ENCODE data around the gene DNAAF3.
"Not testable (repeated sequence)": the region's sequence is repeated elsewhere in the genome, so short reads cannot be mapped to it uniquely, and the experiment has no call there.

The DNAAF3 gene

DNA sequence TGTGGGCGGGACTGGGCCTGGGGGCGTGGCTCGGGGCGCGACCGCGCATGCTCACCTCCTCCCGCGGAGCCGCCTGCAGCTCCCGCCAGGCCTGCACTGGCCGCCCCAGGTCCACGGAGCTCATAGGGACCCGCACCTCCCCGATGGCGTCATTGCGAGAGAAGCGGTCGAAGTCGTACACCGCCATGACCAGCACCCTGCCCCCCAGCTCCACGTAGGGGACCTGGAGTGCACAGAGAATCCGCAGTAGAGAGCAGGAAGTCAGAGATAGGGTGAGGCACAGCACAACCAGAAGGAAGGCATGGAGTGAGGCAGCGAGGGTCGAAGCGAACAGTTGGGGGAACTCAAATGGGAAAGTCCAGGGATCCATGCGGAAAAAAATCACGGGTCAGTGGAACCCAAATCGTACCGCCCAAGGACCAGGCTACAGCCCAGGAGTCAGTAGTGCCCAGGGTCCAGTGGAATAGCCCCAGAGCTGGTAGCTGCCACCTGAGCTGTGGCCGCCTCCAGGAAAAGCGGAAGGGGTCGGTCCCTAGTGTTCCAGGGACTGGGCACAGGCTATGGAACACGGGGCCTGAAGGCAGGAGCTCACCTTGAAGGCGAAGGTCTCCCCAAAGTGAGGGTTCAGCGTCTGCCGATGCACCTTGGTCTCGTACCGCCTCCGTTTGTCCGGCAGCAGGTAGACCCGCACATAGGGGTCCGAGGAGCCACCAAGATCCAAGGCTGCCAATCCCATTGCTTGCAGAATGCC is 8.9 kb upstream of the DNAAF3 start:
- DNase-seq = no peak

DNA sequence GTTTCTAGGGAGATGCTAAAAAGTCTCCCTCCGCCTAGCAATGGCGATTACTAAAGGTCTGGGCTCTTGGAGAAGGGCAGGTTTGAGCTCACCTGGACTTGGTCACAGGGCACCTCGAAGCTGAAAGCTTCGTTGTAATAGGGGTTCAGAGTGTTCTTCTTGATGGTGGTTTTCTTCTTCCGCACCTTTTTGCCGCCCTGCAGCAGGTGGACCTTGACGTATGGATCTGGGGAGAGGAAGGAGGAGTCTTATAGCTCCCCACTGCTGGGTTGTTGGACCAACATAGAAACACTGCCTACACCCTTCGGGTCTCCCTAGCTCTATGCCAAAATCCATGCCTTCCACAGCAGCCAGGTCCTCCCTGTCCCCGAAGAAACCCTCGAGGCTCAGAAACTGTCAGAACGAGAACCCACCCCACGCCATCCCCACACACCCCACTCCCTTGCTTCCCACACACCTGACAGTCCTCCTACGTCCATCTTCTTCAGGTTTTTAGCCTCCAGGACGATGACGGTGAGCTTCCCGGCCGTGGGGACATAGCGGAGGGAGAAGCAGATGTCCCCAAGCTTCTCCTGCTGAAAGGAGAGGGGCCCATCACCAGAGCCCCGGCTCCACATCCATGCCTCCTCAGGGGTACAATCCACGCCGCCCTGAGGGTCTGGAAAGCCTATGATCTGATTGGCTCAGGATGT is 8.2 kb upstream of the DNAAF3 start:
- no peak for DNase-seq

DNA sequence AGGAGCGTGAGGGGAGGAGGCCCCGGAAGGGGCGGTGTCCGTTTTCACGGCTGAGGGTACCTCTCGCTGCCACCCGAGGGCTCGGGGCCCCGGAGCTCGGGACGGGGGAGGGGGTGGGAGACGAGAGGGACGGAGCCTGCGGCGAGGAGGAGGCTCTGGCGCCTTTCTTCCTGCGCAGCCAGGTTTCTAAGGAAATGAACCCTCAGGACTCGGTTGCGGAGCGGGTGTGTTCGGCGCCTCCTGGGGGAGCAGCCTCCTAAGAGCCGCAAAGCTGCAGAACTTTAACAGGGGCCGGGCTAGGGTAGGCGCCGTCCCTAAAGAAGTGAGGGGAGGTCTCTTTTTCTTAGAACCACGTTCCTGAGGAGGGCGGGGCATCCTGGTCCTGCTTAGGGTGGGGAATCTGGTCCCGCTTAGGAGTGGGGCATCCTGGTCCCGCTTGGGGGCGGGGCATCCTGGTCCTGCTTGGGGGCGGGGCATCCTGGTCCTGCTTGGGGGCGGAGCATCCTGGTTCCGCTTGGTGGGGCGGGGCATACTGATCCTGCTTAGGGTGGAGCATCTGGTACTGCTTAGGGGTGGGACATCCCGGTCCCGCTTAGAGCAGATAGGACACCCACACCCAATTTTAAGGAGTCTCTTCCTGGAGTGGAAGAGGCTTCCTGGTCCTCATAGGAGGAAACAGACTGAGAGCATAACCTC is 7.4 kb upstream of the DNAAF3 start:
- DNase-seq = peak; percentile 58

DNA sequence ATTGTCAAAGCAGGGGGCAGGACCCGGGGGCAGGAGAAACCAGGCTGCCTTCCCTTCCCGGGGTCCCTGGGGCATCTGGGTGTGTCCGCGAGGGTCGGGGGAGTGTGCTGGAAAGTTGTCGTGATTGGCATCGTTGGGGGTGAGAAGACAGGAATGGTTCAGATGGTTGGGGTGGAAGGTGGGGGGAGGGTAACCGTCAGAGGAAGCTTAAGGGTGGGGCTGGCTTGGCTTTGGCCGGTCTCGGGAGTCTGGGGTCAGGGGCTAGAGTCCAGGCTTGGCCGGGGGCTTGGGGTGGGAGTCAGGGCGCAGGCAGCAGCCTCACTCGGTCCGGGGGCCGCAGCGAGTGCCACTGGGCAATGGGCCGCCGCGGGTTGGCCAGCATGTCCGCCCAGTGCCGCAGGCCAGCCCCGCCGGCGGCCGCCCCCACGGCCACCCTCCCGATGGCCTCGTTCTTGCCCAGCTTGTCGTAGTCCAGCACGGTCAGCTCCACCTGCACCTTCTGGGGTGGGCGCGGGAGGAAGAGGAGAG is 6.8 kb upstream of the DNAAF3 start:
- DNase-seq = no peak

DNA sequence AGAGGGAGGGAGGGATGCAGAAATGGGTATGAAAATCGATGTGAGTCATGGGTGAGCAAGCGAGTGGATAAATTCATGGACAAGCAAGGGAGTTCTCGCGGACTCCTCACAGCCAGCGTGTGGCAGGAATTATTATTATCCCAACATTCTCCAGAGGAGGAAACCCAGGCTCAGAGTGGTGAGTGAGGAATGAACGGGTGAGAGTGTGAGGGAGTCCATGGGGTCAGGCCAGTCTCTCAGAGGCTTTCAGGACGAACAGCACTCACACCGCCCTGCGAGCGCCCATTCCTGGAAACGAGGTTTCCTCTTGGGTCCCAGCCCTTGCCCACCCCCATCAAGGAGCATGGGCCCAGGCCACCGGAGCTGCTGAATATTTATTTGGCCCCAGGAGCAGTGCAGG is 6.3 kb upstream of the DNAAF3 start:
- DNase-seq = no peak

DNA sequence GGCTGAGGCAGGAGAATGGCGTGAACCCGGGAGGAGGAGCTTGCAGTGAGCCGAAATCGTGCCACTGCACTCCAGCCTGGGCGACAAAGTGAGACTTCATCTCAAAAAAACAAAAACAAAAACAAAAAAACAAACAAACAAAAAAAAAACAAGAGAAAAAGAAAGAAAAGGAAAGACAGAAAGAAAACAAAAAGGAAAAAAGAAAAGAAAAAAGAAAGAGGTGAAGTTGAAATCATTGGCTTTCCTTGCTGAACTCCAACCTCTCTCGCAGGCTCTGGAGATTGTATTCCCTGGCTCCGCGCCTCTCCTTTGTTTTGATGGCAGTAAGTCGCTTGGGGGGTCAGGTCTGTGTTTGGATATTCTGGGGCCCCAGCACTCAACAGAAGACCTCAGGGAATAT is 5.9 kb upstream of the DNAAF3 start:
- DNase-seq = not testable (repeated sequence)

DNA sequence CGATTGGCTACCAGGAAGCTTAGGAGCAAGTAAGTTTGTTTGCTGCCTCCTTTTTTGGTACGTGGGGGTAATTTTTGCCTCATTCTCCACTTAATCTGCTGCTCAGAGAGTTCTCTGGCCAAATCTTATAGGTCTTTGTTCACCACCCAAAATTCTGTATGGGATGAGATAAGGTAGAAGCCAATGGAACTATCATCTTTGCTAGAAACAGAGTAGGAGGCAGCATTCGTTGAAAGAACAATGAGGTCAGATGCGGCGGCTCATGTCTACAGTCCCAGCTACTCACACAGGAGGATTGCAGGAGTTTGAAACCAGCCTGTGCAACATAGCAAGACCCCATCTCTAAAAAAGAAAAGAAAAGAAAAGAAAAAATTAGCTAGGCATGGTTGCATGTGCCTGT is 5.0 kb upstream of the DNAAF3 start:
- DNase-seq = no peak

DNA sequence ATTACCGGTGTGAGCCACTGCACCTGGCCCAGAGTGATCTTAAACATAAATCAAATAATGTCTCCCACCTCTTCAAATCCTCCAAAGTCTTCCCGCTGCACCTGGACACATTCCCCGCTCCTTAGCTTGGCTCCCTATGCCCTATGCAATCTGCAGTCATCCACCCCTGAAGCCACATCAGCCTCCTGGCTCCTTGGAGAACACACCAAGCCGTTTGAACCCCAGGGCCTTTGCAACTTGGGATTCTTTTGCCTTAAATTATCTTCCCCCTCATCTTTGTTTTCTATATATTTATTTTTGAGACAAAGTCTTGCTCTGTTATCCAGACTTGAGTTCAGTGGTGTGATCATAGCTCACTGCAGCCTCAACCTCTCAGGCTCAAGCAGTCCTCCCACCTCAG is 2.7 kb upstream of the DNAAF3 start:
- DNase-seq = no peak

DNA sequence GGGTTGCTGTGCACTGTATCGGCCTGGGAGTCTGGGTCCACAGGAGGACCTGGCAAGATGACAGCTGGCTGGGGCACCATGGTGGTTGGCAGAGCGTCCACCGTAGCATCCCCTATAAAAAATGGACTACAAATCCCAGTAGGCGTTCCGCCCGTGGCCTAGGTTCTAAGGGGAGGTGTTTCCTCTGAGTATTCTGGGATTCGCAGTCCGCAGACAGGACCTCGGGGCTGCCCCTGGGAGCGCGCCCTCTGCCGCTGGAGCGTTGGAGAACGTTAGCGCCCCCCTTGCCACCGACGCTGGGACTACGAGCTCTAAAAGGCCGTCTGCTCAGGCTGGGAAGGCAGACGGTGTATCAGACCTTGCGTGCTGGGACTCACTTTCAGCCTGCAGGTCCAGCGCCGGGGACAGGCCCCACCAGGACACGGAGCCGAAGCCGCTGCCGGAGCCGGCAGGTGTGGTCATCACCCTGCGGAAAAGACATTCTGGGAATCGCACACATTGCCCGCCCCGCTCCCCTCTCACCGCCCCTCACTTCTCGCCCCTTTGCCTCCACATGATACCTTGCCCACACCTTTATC is 372 bp downstream of the DNAAF3 start:
- DNase-seq = no peak

DNA sequence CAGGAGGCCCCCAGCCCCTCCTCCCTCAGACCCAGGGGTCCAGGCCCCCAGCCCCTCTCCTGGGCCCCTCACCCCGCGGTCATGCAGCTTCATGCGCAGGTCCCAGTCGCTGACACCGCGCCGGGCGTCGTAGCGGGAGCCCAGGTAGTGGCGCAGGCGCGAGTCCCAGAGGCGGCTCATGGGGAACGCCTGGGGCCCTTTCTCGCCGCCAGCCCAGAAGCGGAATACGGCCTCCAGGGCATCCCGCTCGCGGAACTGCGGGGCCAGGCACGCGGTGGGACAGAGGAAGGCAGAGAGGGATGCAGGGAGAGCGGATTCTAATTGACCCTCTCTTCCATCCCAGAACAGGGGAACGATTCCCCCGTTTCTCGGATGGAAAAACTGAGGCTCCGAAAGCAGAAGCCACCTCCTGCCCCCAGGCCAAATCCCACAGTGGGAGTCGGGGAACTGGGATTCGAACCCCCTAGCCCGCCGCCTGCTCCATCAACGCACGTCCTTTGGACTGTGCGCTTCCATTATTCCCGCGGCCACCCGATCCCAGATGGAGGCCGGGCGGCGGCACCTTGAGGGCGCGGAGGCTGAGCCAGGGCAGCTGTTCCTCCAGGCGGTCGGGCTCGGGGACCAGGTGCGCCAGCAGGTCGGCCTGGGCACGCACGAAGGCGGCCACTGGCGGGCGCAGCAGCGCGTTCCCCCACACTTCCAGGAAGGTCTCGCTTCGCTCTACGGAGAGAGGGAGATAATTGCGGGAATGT is 4.7 kb downstream of the DNAAF3 start:
- no peak for DNase-seq

DNA sequence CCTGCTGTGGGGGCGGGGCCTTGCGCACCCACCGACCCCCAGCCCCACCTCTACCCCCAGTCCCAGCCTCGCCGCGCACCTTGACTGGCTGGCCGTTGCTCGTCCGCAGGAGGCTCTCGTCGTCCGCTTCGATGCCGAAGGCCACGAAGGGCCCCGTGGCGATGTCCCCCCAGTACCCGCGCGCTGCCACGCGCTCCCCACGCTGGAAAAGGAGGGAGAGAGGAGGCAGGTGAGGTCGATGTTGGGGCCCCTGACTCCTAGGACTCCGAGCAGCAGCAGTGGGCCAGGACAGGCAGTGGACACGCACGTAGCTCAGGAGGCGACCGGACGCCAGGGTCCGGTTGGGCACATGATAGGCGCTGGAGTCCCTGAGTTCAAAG is 5.4 kb downstream of the DNAAF3 start:
- no peak for DNase-seq

DNA sequence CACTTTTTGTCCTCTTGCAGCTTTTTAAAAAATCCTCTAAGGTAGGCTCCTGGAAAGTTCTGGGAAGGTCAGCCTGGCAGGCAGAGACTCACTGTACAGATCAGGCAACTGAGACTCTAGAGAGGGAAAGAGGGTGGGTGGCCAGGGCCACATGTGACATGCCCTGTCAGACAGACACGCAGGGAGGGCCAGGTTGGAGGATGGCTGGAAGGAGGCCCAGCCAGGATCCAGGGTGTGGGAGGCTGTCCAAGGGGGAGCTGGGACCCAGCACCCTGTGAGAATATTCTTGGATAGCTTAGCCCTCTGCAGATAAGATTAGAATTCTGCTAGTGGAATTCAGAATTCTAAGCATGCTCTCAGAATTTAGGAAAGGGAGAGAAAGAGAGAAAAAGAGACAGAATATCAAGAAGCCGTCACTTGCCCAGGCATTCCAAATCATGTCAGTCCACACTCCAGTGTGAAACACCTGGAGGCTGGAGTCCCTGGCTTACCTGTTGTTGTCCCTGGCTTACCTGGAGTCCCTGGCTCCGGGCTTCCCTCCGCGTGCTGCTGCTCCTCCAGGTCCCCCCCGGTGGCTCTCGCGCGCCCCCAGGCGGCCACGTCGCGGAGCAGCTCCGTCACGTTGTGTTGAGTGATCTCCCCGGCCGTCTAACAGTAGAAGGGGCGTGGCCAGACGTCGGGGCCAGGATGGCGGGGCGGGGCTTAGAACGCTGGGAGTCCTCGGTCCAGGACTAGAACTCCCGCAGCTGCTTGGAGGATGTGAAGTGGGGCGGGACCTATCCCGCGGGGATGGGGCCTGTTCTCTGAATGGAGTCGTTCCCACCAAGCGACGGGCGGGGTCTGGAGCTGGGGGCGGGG is 6.1 kb downstream of the DNAAF3 start:
- DNase-seq = peak; percentile 41

DNA sequence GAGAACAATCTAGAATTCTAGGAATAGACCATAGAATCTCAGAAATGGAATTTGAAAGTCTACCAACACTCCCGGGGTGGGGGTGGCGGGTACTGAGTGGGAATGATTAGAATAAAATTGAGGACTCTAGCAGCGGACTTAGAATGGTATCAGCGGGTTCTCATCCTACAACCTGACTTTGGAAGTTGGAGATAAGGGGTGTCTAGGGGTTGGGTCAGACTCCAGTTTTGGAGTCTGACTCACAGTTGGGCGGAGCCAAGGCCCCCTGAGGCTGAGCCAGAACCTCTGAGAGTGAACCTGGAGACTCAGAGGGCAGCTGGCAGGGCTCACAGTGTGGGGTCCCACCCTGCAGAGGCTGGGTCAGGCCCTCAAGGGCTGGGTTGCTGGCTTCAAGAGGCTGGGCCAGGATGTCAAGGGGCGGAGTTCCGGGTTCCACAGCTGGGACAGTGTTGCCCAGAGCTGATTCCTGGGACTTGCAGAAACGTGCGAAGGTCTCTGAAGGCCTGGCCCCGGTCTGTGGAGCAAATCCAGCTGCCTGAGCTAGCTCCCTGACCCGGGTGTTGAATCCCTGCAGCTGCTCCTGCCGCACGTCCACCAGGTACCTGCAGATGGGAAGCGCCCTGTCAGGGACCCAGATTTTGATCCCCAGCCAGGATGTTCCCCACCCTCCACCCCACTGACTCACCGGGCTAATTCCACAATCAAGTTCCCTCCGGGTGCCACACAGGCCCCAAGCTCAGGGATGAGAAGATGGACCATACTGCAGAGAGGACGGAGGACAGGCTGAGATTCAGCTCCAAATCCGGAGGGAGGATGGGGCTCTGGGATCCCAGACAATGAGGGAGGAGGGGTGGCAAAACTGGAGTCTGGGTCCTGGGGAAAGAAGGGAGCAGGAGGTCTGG is 7.3 kb downstream of the DNAAF3 start:
- no peak for DNase-seq

DNA sequence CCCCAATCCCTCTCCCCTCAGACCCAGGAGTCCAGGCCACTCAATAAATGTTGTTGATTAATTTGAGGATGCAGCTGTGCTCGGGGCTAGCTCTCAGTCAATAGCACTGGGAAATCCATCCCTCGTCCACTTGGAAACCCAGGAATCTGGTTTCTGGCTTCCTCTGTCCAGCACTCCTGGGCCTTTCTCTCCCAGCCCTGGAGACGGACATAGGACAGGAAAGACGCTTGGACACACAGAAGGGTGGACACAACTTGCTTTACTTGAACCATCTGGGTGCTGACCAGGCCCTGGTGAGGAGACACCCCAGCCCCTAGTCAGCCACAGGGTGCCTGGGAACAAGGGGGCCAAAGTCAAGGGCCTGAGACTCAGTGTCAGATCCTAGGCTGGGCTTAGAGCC is 8.0 kb downstream of the DNAAF3 start:
- DNase-seq = no peak

DNA sequence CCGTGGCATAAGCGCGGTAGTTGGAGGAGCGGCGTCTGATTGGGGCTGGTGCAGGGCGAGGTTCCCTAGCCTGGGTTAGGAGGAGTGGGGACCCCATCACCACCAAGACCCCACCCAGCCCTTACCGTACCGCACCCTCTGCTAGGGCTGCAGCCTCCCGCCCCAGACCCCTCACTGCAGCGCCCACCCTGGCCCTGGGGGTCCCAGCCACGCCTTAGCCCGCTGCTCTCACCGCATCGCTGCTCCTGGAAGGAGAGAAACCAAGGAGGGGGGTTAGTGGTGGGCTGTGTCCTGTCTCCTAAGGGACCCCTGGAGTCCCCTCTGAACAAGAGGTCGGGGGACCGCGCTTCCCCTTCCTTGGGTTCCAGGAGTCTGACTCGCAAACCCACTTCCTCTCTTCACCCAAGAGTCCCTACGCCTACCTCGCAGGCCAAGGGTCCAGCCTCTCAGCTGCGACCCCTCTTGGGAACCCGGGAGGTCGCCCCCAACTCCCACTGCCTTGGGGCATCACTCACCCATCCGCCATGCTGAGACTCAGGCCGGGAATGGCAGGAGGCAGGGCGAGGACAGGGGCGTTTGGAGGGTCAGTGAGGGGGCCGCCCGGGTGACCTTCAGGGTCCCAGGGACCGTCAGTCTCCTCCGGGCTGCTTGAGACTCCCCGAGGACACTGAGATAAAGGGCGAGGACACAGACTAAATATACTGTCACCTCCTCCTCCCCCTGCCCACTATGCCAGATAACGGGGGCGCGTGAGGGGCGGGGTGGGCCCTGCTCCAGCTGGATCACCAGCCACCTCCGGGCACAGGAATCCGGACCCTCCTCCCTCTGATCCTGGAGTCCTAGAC is 9.1 kb downstream of the DNAAF3 start, which contains the start of gene TNNI3:
Gene TNNI3 (minus strand): TSS at position 669 of the 845 bp plus-strand sequence. CDS start 143 bp downstream, at position 526.
- no peak for DNase-seq

DNA sequence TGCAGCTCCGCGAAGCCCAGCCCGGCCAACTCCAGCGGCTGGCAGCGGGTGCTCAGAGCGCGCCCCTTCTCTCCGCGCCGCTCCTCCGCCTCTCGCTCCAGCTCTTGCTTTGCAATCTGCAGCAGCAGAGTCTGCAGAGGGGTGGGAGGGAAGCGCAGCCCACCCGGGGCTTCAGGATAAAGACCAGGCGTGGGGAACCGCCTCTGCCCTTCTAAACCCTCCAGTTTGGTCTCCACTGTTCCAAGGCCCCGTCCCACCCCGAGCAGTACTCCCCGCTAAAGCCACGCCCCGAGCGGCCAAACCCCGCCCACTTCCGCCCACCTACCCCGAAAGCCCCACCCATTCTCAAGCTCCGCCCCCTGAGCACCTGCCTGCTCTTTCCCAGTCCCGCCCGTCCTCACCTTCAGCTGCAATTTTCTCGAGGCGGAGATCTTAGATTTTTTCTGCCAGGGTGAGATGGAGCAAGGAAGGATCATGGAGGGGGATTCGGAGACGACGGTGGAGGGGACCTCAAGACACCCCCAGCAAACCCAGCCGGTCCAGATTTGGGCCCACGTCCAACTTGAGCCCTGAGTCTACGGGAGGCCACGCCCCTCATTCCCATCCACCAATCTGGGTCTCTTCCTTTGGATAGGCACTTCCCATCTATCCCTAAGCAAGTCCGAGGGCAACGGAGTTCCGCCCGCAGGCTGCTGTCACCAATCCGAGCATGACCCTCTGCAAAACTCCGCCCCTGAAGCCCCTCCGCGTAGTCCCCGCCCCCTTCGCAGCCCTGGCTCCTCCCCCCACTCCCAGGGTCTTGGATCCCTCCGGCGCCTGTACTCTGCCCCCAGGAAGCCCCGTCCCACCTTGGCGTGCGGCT is 10.0 kb downstream of the DNAAF3 start:
- no peak for DNase-seq

DNA sequence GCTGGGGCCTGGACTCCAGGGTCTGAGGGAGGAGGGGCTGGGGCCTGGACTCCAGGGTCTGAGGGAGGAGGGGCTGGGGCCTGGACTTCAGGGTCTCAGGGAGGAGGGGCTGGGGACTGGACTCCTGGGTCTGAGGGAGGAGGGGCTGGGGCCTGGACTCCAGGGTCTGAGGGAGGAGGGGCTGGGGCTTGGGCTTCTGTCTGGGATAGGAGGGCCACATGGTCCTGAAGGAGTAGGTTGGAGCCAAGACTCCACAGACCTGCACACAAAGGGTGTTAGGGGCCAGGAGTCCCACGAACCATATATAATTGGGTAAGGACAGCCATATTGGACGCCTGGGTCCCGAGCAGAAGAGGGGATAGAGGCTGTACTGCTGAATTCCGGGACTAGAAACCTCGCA is 10.6 kb downstream of the DNAAF3 start:
- not testable (repeated sequence) for DNase-seq

DNA sequence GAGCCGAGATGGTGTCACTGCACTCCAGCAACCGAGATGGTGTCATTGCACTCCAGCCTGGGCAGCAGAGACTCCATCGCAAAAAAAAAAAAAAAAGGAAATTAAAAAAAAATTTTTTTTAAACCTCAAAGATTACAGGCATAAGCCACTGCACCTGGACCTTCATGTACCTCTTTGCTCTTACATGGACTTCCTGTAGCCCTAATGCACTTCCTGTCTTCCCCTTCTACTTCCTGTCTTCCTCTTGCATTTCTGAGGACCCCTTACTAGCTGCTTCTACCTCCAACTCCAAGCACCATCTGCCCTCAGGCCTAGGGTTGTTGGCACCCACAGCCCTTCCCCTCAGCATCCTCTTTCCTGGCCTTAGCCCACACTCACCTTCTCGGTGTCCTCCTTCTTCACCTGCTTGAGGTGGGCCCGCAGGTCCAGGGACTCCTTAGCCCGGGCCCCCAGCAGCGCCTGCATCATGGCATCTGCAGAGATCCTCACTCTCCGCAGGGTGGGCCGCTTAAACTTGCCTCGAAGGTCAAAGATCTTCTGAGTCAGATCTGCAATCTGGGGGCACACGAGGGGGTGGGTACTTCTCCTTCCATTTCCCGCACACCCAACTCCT is 12.7 kb downstream of the DNAAF3 start:
- DNase-seq = no peak

Measured in GOT3 (cell line).